ENCODE data around the gene LCN15. TPM values are rescaled to one million over a fixed set of nuclear protein-coding genes. Genes with fewer than 3 reads are reported as not detected.

LCN15 gene
- total and polyA plus RNA-seq, 2 of the 13 experiments (the other 11 are each of a cell fraction or from before 2014, with no cell fraction given), result 1.3 to 53.7 TPM

DNA sequence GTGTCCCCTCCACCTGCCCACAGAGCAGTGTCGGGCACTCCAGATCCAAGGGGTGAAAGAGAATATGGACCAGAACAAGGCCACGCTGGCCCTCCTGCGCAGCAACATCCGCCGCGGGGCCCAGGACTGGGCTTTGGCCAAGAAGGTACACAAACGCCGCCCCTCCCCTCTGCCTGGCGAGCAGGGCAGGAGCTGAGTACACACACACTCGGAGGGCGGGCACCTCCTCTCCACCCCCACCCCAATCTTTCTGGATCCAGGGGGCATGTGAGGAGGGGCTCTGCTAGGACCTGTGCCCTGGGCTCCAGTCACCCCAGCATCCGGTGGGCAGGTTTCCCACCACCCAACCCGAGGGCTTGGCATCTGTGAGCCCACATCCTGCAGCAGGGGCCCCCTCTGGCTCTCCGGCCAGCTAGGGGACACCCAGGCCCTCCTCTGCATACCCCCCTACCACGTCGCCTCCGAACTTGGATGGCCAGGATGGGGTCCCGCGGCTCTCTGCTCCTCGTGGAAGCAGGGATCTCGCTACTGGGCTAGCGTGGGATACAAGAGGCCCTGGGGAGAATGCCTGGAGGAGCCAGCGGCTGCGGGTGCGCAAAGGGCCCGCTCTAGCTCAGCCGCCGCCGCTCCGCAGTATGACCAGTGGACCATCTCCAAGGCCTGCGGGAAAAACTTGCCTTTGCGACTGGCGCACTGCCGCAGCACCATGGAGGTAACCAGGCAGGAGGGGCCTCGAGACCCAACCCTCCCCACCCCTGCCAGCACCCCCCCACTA is 34.9 kb upstream of the LCN15 start (continued):
- 0 out of 2 replicates have a peak, but pooled peaks have one; percentile 64 for TF ChIP-seq ZNF329 (CRISPR knock-in tag; IDR thresholded peaks at IDR 0.05; ENCODE audit: low read depth)
- TF ChIP-seq ZFP37 (CRISPR knock-in tag; IDR thresholded peaks at IDR 0.05; ENCODE audit: borderline replicate concordance), result peak; percentile 35; the same call in 1 of the 2 replicates
- TF ChIP-seq, protein P1, sequence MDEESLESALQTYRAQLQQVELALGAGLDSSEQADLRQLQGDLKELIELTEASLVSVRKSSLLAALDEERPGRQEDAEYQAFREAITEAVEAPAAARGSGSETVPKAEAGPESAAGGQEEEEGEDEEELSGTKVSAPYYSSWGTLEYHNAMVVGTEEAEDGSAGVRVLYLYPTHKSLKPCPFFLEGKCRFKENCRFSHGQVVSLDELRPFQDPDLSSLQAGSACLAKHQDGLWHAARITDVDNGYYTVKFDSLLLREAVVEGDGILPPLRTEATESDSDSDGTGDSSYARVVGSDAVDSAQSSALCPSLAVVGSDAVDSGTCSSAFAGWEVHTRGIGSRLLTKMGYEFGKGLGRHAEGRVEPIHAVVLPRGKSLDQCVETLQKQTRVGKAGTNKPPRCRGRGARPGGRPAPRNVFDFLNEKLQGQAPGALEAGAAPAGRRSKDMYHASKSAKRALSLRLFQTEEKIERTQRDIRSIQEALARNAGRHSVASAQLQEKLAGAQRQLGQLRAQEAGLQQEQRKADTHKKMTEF (CRISPR knock-in tag; IDR thresholded peaks at IDR 0.05), result peak; percentile 76
- no peak; the same call in 1 of the 2 replicates for TF ChIP-seq STAG1 (CRISPR knock-in tag; IDR thresholded peaks at IDR 0.05)
- 0 out of 2 replicates have a peak, but pooled peaks have one; percentile 41 for TF ChIP-seq ZNF510 (CRISPR knock-in tag; IDR thresholded peaks at IDR 0.05; ENCODE audit: low read depth)
- TF ChIP-seq, protein P2, sequence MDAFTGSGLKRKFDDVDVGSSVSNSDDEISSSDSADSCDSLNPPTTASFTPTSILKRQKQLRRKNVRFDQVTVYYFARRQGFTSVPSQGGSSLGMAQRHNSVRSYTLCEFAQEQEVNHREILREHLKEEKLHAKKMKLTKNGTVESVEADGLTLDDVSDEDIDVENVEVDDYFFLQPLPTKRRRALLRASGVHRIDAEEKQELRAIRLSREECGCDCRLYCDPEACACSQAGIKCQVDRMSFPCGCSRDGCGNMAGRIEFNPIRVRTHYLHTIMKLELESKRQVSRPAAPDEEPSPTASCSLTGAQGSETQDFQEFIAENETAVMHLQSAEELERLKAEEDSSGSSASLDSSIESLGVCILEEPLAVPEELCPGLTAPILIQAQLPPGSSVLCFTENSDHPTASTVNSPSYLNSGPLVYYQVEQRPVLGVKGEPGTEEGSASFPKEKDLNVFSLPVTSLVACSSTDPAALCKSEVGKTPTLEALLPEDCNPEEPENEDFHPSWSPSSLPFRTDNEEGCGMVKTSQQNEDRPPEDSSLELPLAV (CRISPR knock-in tag; conservative IDR thresholded peaks at IDR 0.05; ENCODE audit: low read depth), result no peak
- TF ChIP-seq, protein P3, sequence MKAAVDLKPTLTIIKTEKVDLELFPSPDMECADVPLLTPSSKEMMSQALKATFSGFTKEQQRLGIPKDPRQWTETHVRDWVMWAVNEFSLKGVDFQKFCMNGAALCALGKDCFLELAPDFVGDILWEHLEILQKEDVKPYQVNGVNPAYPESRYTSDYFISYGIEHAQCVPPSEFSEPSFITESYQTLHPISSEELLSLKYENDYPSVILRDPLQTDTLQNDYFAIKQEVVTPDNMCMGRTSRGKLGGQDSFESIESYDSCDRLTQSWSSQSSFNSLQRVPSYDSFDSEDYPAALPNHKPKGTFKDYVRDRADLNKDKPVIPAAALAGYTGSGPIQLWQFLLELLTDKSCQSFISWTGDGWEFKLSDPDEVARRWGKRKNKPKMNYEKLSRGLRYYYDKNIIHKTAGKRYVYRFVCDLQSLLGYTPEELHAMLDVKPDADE (CRISPR knock-in tag; IDR thresholded peaks at IDR 0.05), result 0 out of 2 replicates have a peak, but pooled peaks have one; percentile 51
- peak; percentile 19; the same call in 1 of the 2 replicates for TF ChIP-seq KLF9 (CRISPR knock-in tag; IDR thresholded peaks at IDR 0.05; ENCODE audit: low read depth)
- TF ChIP-seq, protein P4, sequence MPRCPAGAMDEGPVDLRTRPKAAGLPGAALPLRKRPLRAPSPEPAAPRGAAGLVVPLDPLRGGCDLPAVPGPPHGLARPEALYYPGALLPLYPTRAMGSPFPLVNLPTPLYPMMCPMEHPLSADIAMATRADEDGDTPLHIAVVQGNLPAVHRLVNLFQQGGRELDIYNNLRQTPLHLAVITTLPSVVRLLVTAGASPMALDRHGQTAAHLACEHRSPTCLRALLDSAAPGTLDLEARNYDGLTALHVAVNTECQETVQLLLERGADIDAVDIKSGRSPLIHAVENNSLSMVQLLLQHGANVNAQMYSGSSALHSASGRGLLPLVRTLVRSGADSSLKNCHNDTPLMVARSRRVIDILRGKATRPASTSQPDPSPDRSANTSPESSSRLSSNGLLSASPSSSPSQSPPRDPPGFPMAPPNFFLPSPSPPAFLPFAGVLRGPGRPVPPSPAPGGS (CRISPR knock-in tag; IDR thresholded peaks at IDR 0.05), result peak; percentile 76
- TF ChIP-seq ZNF282 (IDR thresholded peaks at IDR 0.05; ENCODE audit: partially characterized antibody), result no peak
- TF ChIP-seq ZNF724P (CRISPR knock-in tag; IDR thresholded peaks at IDR 0.05; ENCODE audit: borderline replicate concordance), result no peak
- peak; percentile 86 for TF ChIP-seq ZNF232 (CRISPR knock-in tag; IDR thresholded peaks at IDR 0.05; ENCODE audit: borderline replicate concordance)
- 0 out of 2 replicates have a peak, but pooled peaks have one; percentile 39 for TF ChIP-seq MYNN (CRISPR knock-in tag; IDR thresholded peaks at IDR 0.05; ENCODE audit: low read depth)
- TF ChIP-seq, protein P5, sequence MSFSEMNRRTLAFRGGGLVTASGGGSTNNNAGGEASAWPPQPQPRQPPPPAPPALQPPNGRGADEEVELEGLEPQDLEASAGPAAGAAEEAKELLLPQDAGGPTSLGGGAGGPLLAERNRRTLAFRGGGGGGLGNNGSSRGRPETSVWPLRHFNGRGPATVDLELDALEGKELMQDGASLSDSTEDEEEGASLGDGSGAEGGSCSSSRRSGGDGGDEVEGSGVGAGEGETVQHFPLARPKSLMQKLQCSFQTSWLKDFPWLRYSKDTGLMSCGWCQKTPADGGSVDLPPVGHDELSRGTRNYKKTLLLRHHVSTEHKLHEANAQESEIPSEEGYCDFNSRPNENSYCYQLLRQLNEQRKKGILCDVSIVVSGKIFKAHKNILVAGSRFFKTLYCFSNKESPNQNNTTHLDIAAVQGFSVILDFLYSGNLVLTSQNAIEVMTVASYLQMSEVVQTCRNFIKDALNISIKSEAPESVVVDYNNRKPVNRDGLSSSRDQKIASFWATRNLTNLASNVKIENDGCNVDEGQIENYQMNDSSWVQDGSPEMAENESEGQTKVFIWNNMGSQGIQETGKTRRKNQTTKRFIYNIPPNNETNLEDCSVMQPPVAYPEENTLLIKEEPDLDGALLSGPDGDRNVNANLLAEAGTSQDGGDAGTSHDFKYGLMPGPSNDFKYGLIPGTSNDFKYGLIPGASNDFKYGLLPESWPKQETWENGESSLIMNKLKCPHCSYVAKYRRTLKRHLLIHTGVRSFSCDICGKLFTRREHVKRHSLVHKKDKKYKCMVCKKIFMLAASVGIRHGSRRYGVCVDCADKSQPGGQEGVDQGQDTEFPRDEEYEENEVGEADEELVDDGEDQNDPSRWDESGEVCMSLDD (CRISPR knock-in tag; IDR thresholded peaks at IDR 0.05; ENCODE audit: borderline replicate concordance), result no peak; the same call in 1 of the 2 replicates
- TF ChIP-seq ZFY (CRISPR knock-in tag; IDR thresholded peaks at IDR 0.05), result peak; percentile 85
- TF ChIP-seq, protein P6, sequence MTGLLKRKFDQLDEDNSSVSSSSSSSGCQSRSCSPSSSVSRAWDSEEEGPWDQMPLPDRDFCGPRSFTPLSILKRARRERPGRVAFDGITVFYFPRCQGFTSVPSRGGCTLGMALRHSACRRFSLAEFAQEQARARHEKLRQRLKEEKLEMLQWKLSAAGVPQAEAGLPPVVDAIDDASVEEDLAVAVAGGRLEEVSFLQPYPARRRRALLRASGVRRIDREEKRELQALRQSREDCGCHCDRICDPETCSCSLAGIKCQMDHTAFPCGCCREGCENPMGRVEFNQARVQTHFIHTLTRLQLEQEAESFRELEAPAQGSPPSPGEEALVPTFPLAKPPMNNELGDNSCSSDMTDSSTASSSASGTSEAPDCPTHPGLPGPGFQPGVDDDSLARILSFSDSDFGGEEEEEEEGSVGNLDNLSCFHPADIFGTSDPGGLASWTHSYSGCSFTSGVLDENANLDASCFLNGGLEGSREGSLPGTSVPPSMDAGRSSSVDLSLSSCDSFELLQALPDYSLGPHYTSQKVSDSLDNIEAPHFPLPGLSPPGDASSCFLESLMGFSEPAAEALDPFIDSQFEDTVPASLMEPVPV (CRISPR knock-in tag; IDR thresholded peaks at IDR 0.05), result no peak; the same call in 1 of the 2 replicates
- no peak for TF ChIP-seq EZH2 (conservative IDR thresholded peaks at IDR 0.05; ENCODE audit: low read depth, low read length)
- TF ChIP-seq ZNF83 (CRISPR knock-in tag; IDR thresholded peaks at IDR 0.05; ENCODE audit: borderline replicate concordance), result no peak
